Measurements from ENCODE around the gene ZXDA.
"Not testable (repeated sequence)": the region's sequence is repeated elsewhere in the genome, so short reads cannot be mapped to it uniquely, and the experiment has no call there.

Gene ZXDA, protein sequence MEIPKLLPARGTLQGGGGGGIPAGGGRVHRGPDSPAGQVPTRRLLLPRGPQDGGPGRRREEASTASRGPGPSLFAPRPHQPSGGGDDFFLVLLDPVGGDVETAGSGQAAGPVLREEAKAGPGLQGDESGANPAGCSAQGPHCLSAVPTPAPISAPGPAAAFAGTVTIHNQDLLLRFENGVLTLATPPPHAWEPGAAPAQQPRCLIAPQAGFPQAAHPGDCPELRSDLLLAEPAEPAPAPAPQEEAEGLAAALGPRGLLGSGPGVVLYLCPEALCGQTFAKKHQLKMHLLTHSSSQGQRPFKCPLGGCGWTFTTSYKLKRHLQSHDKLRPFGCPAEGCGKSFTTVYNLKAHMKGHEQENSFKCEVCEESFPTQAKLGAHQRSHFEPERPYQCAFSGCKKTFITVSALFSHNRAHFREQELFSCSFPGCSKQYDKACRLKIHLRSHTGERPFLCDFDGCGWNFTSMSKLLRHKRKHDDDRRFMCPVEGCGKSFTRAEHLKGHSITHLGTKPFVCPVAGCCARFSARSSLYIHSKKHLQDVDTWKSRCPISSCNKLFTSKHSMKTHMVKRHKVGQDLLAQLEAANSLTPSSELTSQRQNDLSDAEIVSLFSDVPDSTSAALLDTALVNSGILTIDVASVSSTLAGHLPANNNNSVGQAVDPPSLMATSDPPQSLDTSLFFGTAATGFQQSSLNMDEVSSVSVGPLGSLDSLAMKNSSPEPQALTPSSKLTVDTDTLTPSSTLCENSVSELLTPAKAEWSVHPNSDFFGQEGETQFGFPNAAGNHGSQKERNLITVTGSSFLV

DNA sequence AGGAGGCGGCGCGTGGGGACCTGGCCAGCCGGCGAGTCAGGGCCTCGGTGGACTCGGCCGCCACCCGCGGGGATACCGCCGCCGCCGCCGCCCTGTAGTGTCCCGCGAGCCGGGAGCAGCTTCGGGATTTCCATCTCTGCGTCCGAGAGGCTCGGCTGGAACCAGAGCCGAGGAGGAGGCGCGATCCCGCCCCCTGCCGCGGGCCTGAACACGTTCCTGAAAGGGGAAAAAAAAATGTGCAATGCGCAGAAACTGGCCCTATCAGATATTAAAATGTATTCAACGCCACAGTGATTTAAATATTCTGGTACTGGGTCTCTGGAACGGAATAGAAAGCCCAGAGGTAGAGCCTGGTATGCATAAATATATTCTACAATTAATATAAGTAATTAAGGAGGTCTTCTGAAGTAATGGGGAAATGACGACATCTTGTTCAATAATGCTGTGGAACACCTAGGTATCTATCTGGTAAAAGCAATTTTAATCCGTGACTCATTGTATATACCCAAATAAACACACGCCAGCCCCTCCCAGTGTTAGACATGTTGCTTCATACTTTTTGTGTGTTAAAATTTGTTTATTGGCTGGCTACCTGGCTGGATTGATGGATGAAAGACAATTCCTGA is at the start of gene ZXDA:
TSS of gene ZXDA (minus strand) at position 172 of the 626 bp plus-strand sequence. CDS start at position 134, 38 bp downstream.
- not testable (repeated sequence) for DNase-seq (ENCODE audit: low spot score)

DNA sequence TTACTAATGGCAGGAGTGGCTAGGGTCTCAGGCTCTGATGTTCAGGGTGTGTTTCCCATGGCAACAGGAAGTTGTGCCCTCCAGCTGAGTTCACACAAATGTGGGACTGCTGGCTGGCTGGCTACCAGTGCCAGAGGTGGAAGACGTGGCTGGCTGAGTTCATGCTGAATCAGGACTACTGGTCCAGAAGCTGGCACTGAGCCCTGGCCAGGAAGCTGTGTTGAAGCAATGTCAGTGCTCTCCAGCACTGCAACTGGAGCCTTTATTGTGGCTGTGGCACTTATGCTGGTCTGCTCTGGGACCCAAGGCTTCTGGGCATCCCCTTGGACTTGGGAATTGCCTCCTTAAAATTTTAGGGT is 42.0 kb upstream of the ZXDA start:
- DNase-seq (ENCODE audit: low spot score): no peak

DNA sequence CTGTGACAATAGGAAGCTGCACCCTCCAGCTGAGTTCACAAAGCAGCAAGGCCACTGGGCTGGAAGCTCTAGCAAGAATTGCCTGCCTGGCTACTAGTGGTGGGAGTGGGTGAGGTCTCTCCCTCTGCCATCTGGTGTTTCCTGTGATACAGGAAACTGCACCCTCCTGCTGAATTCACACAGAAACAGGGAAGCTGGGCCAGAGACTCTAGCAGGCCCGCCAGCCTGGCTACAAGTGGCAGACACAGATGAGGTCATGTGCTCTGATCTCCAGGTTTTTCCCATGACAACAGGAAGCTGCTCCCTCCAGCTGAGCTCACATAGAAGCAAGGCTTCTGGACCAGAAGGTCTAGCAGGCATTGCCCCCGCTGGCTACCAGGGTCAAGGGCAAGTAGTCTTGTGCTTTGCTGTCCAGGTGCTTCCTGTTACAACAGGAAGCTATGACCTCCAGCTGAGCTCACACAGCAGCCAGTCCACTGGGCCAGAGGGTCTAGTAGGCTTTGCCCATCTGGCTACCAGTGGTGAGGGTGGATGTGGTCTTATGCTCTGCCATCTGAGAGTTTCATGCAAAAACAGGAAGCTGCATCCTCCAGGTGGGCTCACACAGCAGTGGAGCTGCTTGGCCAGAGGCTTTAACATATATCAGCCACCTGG is 41.5 kb upstream of the ZXDA start:
- DNase-seq (ENCODE audit: low spot score): no peak

DNA sequence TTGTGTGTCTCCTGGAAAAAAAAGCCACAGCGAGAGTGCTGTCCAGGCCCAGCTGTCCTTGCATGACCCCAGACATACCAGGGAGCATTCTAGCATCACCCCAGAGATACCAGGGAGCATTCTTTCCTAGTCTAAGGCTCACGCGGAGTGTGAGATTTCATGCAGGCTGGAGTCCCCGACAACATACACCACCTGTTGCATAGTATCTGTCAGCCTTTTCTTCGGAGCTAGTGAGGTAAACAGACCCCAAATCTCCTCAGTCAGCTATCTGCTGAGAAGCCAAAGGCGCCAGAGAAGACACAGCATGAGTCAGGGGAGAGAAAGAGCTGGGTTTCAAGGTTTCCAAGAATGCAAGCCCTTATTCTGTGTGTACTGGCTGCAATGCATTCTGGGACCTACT is 23.1 kb upstream of the ZXDA start:
- no peak for DNase-seq (ENCODE audit: low spot score)

DNA sequence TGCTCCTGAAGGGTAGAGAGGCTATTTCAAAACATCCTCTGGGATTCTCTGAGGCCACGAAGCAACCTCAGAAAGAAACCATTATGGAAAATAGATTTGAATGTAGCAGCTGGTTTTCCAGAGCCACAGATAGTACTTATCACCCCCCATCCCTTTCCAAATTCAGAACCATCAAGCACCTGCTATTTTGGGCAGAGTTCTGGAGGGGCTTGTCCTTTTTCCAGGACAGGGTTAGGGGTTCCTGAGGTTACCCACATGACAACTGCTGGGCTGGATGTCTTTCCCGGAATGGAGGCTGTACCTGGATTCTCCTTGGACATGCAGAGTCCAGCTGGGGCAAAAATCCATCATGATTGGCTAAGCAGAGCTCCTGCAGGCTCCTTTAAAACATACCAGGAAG is 22.0 kb upstream of the ZXDA start:
- no peak for DNase-seq (ENCODE audit: low spot score)

DNA sequence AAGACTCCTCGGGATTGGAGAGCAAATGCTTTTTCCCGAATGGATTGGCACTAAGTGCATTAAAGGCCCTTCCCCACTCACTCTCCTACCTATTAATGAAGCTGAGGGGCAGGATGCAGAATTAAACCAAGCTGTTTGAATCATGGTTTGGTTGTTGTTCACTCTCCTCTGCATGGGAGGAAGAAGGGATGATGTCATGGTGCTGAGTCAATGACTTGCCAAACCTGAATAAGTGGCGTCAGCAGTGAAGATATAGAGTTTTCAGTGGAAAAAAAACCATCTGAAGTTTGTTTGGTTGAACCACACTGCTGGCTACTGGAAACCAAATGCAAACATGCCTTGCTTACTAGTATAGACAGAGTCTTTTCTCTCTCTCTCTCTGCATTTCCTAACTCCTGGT is 19.8 kb upstream of the ZXDA start:
- DNase-seq (ENCODE audit: low spot score): no peak

DNA sequence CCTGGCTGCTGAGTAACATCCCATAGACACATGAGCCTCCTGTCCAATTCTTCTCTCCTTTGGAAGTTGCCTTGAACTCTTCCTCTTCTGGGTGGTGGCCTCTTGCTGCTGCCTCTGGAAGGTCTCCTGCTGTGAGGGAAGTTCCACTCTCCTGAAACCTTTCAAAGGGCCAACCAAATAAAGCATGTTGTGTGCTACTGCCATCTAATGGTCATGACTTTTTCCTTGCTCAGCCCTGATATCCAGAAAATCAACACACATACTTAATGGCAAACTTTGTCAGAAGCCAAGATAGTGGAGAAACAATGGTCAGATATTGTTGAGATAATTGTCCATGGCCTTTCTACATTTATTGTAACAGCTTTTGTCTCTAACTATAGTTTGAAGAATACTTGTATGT is 19.1 kb upstream of the ZXDA start:
- no peak for DNase-seq (ENCODE audit: low spot score)

DNA sequence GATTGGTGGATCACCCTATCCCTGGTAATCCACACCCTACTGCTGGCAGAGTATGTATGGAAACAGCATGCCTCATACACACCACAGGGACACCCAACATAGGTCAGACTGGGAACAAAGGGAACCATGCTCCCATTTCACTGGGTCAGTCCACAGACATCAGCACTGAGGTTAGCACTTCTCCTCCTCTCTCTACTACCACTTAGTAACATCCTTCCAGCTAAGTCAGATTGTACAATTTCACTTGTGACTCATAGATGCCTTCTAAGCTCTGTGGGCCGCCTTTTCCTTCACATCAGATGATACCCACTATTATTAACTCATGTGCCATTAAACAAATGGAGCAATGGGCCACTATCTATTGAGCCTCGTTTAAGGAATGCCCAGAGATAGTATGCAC is 15.5 kb upstream of the ZXDA start:
- no peak for DNase-seq (ENCODE audit: low spot score)

DNA sequence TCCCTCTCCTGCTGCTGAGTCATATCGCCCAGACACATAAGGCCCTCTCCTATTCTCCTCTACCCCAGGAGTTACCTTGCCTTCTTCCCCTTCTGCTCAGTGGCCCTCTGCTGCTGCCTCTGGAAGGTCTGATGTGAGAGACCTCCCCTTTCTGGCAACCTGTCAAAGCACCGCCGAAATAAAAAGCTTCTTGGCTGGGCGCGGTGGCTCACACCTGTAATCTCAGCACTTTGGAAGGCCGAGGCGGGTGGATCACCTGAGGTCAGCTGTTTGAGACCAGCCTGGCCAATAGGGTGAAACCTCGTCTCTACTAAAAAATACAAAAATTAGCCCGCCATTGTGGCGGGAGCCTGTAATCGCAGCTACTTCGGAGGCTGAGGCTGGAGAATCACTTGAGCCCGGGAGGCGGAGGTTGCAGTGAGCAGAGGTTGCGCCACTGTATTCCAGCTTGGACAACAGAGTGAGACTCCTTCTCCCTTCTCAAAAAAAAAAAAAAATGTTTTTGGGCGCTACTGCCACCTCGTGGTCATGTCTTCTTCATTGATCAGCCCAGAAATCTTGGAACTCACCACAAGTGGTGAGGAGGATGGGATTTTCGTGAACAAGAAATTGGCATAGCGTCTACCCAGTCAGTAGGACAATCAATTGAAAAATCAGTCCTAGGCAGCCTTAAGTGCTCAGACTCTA is 8.6 kb upstream of the ZXDA start:
- no peak for DNase-seq (ENCODE audit: low spot score)

DNA sequence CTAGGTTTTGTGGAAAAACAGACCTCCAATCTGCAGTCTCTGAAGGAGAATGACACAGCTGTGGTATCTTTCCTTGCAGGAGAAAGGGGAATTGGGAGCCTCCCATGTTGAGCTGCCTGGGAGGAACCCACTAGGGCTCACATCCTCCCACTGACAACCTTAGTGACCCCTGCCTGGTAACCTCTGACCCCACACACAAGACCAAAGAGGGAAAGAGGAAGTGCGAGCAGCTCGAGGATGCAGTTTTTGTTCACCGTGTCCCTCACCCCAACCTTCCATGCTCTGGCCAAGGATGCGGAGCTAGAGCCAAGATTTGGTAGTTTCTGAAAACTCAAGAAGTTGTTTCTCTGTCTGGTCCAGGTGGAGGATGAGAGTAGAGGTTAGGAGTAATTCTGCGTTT is 5.4 kb upstream of the ZXDA start:
- no peak for DNase-seq (ENCODE audit: low spot score)

DNA sequence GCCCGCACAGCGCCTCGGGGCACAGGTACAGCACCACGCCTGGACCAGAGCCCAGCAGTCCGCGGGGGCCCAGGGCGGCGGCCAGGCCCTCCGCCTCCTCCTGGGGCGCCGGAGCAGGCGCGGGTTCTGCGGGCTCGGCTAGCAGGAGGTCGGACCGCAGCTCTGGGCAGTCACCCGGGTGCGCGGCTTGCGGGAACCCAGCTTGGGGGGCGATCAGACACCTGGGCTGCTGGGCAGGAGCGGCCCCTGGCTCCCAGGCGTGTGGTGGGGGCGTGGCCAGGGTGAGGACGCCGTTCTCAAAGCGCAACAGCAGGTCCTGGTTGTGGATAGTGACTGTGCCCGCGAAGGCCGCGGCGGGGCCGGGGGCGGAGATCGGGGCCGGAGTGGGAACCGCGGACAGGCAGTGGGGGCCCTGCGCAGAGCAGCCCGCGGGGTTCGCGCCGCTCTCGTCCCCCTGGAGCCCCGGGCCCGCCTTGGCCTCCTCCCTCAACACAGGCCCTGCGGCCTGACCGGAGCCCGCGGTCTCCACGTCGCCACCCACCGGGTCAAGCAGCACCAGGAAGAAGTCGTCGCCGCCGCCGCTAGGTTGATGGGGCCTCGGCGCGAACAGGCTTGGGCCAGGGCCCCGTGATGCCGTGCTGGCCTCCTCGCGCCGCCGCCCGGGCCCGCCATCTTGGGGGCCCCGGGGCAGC is 517 bp downstream of the ZXDA start:
- peak; percentile 4 for DNase-seq (ENCODE audit: low spot score)

DNA sequence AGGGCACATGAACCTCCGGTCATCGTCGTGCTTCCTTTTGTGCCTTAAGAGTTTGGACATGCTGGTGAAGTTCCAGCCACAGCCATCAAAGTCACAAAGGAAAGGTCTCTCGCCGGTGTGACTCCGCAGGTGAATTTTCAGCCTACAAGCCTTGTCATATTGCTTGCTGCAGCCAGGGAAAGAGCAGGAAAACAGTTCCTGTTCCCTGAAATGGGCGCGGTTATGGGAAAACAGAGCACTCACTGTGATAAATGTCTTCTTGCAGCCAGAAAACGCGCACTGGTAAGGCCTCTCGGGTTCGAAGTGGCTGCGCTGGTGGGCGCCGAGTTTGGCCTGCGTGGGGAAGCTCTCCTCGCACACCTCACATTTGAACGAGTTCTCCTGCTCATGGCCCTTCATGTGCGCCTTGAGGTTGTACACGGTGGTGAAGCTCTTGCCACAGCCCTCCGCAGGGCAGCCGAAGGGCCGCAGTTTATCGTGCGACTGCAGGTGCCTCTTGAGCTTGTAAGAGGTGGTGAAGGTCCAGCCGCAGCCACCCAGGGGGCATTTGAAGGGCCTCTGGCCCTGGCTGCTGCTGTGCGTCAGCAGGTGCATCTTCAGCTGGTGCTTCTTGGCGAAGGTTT is 1.2 kb downstream of the ZXDA start:
- DNase-seq (ENCODE audit: low spot score): not testable (repeated sequence)

DNA sequence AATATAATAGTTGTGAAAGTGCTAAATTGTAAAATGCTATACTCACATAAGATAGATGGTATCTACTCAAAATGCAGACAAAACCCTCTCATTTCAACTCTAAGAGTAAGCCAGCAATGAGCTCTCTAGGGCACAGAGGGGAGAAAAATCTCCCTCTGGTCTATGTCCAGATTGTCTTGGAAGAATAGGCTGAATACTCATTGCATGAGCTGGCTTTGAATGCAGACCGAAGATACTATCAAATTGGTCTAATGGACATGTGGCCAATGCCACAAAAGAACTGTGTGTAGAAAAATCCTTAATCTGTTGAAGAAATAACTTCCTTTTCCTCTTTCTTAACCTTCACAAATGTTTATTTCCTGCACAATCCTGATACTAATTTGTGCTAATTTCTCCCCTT is 3.5 kb downstream of the ZXDA start:
- DNase-seq (ENCODE audit: low spot score): no peak

DNA sequence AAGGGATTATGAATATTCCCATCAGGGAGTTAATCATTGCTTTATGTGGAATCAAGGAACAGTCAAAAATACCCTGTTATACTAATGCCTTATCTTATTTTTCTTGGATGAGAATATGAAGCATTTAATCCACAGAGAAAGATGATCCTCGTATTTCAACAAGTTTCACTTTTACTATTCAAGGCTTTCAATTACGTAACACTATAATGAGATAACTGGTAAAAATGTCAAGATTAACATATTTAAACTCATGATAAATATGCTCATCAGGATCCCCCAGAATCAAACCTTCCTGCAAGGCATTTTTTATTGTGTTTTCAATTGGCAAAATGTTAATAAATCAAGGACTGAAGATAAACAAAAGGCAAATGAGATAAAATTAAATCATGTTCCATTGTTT is 5.1 kb downstream of the ZXDA start:
- no peak for DNase-seq (ENCODE audit: low spot score)

DNA sequence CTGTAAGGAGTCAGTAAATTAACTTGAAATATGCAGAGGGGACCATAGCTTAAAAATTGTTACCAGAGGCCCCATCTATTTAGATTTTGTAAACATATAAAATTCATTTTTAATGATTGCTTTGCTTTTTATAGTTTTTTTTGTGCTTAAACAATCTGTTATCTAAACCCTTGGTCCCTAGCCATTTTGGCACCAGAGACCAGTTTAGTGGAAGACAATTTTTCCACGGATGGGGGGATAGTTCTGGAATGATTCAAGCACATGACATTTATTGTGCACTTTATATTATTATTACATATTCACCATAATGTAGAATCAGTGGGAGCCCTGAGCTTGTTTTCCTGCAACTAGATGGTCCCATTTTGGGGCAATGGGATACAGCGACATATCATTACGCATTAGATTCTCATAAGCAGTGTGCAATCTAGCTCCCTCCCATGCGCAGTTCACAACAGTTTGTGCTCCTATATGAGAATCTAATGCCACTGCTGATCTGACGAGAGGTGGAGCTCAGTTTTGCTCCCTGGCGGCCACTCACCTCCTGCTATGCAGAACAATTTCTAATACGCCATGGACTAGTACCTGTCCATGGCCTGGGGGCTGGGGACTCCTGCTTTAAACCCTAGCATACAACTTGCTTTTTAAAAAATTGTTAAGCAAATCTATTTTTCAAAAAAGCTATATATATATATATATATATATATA is 5.9 kb downstream of the ZXDA start:
- DNase-seq (ENCODE audit: low spot score): no peak

DNA sequence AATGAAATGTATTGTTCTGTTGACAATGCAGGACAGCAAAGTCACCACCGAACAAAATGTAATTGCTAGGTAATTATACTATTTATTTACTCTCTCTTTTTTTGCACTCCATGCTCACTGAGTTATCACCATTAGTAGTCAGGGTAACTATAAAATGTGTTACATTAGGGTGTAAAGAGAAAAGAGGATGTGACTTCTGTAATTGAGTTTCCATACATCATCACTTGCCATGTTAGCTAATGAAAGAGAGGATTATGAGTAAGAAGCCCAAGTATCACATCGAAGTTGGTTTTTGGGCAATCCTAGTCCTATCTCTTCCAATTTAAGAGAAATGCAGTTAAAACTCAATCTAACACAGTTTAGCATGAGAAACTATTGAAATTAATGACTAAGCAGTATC is 7.6 kb downstream of the ZXDA start:
- DNase-seq (ENCODE audit: low spot score): no peak

DNA sequence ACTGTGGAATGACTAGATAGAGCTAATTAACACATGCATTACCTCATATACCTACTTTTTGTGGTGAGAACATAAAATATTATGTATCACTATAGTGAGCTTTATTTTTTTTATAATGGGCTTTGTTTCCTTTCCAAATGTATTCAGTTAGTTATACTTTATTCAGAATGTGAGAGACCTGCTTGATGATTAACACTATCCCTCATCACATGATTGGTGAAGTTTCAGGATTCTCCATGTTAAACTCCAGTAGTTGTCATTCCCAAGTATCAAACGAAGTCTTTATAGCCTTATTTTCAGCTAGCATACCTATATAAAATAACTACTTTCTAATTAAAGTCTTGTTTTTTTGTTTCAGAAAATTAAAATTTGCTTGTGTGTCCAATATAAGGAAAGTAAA is 8.8 kb downstream of the ZXDA start:
- DNase-seq (ENCODE audit: low spot score): no peak

DNA sequence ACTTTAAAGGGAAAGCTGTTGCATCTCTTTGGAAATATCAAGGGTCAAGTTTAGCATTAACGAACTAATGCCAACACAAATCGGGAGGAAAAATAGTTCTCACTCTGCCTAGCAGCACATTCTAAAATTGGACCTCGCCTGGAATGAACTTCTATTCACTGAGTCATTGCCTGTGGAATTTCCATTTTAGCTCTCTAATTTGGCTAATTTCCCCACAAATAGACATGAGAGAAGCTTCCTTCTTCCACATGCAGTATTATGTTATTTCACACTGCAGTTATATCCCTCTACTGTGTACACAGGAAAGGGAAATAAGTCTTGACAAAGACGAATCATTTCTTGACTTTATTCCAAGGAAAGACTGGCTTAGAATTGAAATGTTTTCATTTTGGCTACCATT is 9.3 kb downstream of the ZXDA start:
- no peak for DNase-seq (ENCODE audit: low spot score)

DNA sequence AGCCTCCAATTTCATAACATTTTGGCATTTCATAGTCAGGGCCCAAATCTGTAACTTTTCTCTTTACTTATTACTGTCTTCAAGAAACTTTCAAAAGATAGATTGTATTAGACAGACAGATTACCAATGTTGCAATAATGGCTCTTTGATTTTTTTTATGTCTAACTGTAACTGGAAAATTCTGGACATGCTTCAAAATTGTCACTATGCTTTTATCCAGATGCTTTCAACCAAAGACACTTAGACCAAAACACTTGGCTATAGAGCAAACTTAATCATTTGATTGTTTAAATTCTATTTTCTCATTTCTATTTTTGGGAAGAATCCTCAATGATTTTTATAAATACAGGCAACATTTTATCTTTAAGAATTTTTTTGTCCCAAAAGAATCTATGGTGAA is 10.4 kb downstream of the ZXDA start:
- DNase-seq (ENCODE audit: low spot score): no peak

DNA sequence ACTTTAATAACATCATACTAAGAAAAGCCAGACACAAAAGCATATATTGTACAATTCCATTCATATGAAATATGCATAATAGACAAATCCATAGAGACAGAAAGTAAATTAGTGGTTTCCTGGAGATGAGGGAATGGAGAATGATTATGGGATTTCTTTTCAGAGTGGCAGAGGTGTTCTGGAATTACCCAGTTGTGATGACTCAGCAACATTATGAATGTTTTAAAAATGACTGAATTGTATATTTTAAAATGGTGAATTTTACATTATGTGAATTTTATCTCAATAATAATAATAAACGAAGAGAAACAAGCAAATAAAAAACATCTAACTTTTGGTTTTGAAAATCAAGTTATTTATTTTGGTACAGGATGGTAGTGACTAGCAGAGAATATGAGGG is 11.2 kb downstream of the ZXDA start:
- no peak for DNase-seq (ENCODE audit: low spot score)
